ENCODE data around the gene OR51T1.
"Not testable (repeated sequence)": the region's sequence is repeated elsewhere in the genome, so short reads cannot be mapped to it uniquely, and the experiment has no call there.

The OR51T1 gene

GRCh38 chr11:4881860-4882500, at the start of gene OR51T1:
Gene OR51T1 (plus strand): TSS chr11:4881900. CDS start chr11:4881900, 0 bp downstream.
- DNase-seq, result no peak

- no peak for DNase-seq
Measured at GRCh38 chr11:4839851-4840549, 41.7 kb upstream of the OR51T1 start.

- no peak for DNase-seq
Measured at GRCh38 chr11:4848908-4849532, 32.7 kb upstream of the OR51T1 start, which contains the start of gene OR51S1. Gene OR51S1 (minus strand): TSS chr11:4849208. CDS start chr11:4849208, 0 bp downstream.

GRCh38 chr11:4851033-4851432, 30.7 kb upstream of the OR51T1 start:
- no peak for DNase-seq

- not testable (repeated sequence) for DNase-seq
Measured at GRCh38 chr11:4854286-4854685, 27.4 kb upstream of the OR51T1 start.

GRCh38 chr11:4862447-4863236, 19.1 kb upstream of the OR51T1 start:
- DNase-seq, result no peak

- no peak for DNase-seq
Measured at GRCh38 chr11:4863876-4864275, 17.8 kb upstream of the OR51T1 start.

GRCh38 chr11:4865855-4866254, 15.8 kb upstream of the OR51T1 start:
- no peak for DNase-seq

GRCh38 chr11:4881188-4881587, 512 bp upstream of the OR51T1 start:
- DNase-seq, result no peak

- no peak for DNase-seq
Measured at GRCh38 chr11:4882543-4882942, 843 bp downstream of the OR51T1 start.

GRCh38 chr11:4884361-4884760, 2.7 kb downstream of the OR51T1 start:
- DNase-seq, result no peak

- no peak for DNase-seq
Measured at GRCh38 chr11:4886186-4886585, 4.5 kb downstream of the OR51T1 start.

- DNase-seq, result no peak
Measured at GRCh38 chr11:4887591-4887990, 5.9 kb downstream of the OR51T1 start.

GRCh38 chr11:4890279-4890678, 8.6 kb downstream of the OR51T1 start:
- no peak for DNase-seq

GRCh38 chr11:4891996-4892640, 10.4 kb downstream of the OR51T1 start:
- DNase-seq, result no peak

GRCh38 chr11:4903484-4903883, 21.8 kb downstream of the OR51T1 start, which contains the start of gene OR51A7:
Gene OR51A7 (plus strand): TSS chr11:4903783. CDS start chr11:4907370, 3,587 bp downstream.
- DNase-seq, result no peak

- DNase-seq, result no peak
Measured at GRCh38 chr11:4916581-4916980, 34.9 kb downstream of the OR51T1 start.

GRCh38 chr11:4919250-4919649, 37.5 kb downstream of the OR51T1 start, which contains the start of gene OR51G2:
Gene OR51G2 (minus strand): TSS chr11:4919350. CDS start chr11:4915663, 3,687 bp downstream.
- DNase-seq, result no peak

- no peak for DNase-seq
Measured at GRCh38 chr11:4921796-4922195, 40.1 kb downstream of the OR51T1 start.

- no peak for DNase-seq
Measured at GRCh38 chr11:4922304-4922703, 40.6 kb downstream of the OR51T1 start.

- no peak for DNase-seq
Measured at GRCh38 chr11:4924239-4924638, 42.5 kb downstream of the OR51T1 start, which contains the start of gene OR51G1. Gene OR51G1 (minus strand): TSS chr11:4924339. CDS start chr11:4924339, 0 bp downstream.

- no peak for DNase-seq
Measured at GRCh38 chr11:4926608-4927007, 44.9 kb downstream of the OR51T1 start.

Data from stimulated activated naive CD4-positive, alpha-beta T cell treated with Interleukin-2 at 50 U/mL for 16 hours (primary cell).